Neuronal stem cell (in vitro differentiated cells): ENCODE measurements around the gene ESPN.

Experiments used
- DNase-seq: peaks from one replicate; pipeline ENCODE4 v3.0.0-alpha.2; 2013; ENCODE audit warnings: low spot score
- H2AFZ ChIP-seq: one replicate; pipeline ENCODE4 v1.6.1; 2013; ENCODE audit warnings: mild to moderate bottlenecking, low read length, inconsistent platforms
- H2AK5ac ChIP-seq: 2 replicates; pipeline ENCODE4 v1.6.1; 2013; ENCODE audit warnings: low read depth, mild to moderate bottlenecking, inconsistent platforms, low read length, moderate library complexity, mixed read lengths
- H2BK120ac ChIP-seq: 2 replicates; pipeline ENCODE4 v1.6.1; 2013; ENCODE audit warnings: low read depth, mild to moderate bottlenecking, inconsistent platforms, low read length, moderate library complexity, mixed read lengths
- H2BK12ac ChIP-seq: one replicate; pipeline ENCODE4 v1.6.1; 2013; ENCODE audit warnings: low read length, inconsistent platforms
- H2BK15ac ChIP-seq: 2 replicates; pipeline ENCODE4 v1.6.1; 2013; ENCODE audit warnings: mild to moderate bottlenecking, low read length, inconsistent platforms, mixed read lengths
- H2BK5ac ChIP-seq: one replicate; pipeline ENCODE4 v1.6.1; 2013; ENCODE audit warnings: inconsistent platforms, mild to moderate bottlenecking, low read length, moderate library complexity
- H3K14ac ChIP-seq: one replicate; pipeline ENCODE4 v1.6.1; 2013; ENCODE audit warnings: low read length, inconsistent platforms
- H3K18ac ChIP-seq: 2 replicates; pipeline ENCODE4 v1.6.1; 2013; ENCODE audit warnings: low read length, inconsistent platforms
- H3K23ac ChIP-seq: 2 replicates; pipeline ENCODE4 v1.6.1; 2013; ENCODE audit warnings: low read depth, mild to moderate bottlenecking, mixed read lengths, low read length, inconsistent platforms; ENCODE audit not compliant: poor library complexity
- H3K27ac ChIP-seq: replicated peaks from 3 replicates; pipeline ENCODE4 v1.5.1; 2013; ENCODE audit warnings: low read length, inconsistent platforms
- H3K27me3 ChIP-seq, 3 experiments: 2 replicates each; pipeline ENCODE4 v1.6.1; 2013; ENCODE audit warnings: low read length in 3 of 3, mild to moderate bottlenecking in 2 of 3, inconsistent platforms in 1 of 3, low read depth in 1 of 3, mixed read lengths in 1 of 3, moderate library complexity in 1 of 3; ENCODE audit not compliant: control insufficient read depth in 3 of 3, insufficient read depth in 3 of 3
- H3K36me3 ChIP-seq, 2 donors: replicated peaks in 1 of 2; 2 replicates each; pipeline ENCODE4 v1.6.1; 2013; ENCODE audit warnings: low read length in 2 of 2; ENCODE audit not compliant: control insufficient read depth in 2 of 2, insufficient read depth in 2 of 2
- H3K4ac ChIP-seq: 2 replicates; pipeline ENCODE4 v1.6.1; 2013; ENCODE audit warnings: inconsistent platforms, mild to moderate bottlenecking, low read length, moderate library complexity
- H3K4me1 ChIP-seq, 2 donors: 1 replicate in 1 of 2; 2 replicates in 1 of 2; pipeline ENCODE4 v1.6.1; 2013; ENCODE audit warnings: low read length in 2 of 2, low read depth in 1 of 2; ENCODE audit not compliant: control insufficient read depth in 2 of 2, insufficient read depth in 1 of 2
- H3K4me2 ChIP-seq: one replicate; pipeline ENCODE4 v1.6.1; 2013; ENCODE audit warnings: mild to moderate bottlenecking, low read length, inconsistent platforms; ENCODE audit not compliant: insufficient read depth, poor library complexity, severe bottlenecking
- H3K4me3 ChIP-seq, 2 donors: 2 replicates each; pipeline ENCODE4 v1.5.1; 2013; ENCODE audit warnings: low read length in 2 of 2, mild to moderate bottlenecking in 2 of 2, inconsistent platforms in 1 of 2, moderate library complexity in 1 of 2
- H3K79me1 ChIP-seq: one replicate; pipeline ENCODE4 v1.6.1; 2013; ENCODE audit warnings: low read depth, mild to moderate bottlenecking, inconsistent platforms, low read length, moderate library complexity
- H3K9ac ChIP-seq: one replicate; pipeline ENCODE4 v1.6.1; 2013; ENCODE audit warnings: mild to moderate bottlenecking, low read depth, low read length, inconsistent platforms; ENCODE audit not compliant: poor library complexity
- H3K9me3 ChIP-seq, 2 donors: replicated peaks in 1 of 2; 2 replicates each; pipeline versions ENCODE3 to v1.6.1; 2013; ENCODE audit warnings: low read length in 2 of 2, mild to moderate bottlenecking in 2 of 2, inconsistent platforms in 1 of 2, low read depth in 1 of 2, mixed read lengths in 1 of 2, moderate library complexity in 1 of 2; ENCODE audit not compliant: control insufficient read depth in 2 of 2, insufficient read depth in 1 of 2
- H4K8ac ChIP-seq: one replicate; pipeline ENCODE4 v1.6.1; 2013; ENCODE audit warnings: low read depth, mild to moderate bottlenecking, inconsistent platforms, low read length, moderate library complexity
- H4K91ac ChIP-seq: one replicate; pipeline ENCODE4 v1.6.1; 2013; ENCODE audit warnings: low read length, low read depth, mild to moderate bottlenecking, inconsistent platforms; ENCODE audit not compliant: poor library complexity
- WGBS, 2 donors: extraction: QIAGEN DNeasy Blood & Tissue Kit; methylation state at CpG; one replicate each; pipeline ENCODE4 v1.1.7; 2013; ENCODE audit warnings: missing lambda C conversion rate in 2 of 2, mixed read lengths in 1 of 2; ENCODE audit not compliant: insufficient read length in 2 of 2, insufficient replicate concordance in 1 of 2; ENCODE audit errors: extremely low coverage in 2 of 2; 5-methylcytosine and 5-hydroxymethylcytosine counted together

Gene ESPN

DNA sequence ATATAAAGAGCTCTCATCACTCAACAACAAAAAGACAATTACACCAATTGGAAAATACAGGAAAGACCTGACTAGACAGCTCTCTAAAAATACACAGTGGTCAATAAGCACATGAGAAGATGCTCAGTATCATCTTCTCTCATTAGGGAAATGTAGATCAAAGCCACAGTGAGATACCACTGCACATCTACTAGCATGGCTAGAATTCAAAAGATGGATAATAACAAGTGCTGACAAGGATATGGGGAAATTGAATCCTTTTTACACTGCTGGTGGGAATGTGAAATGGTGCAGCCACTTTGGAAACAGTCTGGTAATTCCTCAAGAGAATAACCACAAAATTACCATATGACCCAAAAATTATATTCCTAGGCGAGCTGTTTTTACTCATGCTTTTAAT is 40.4 kb upstream of the ESPN start:
- no peak overlapping the region for H4K91ac ChIP-seq
- no peak overlapping the region for H4K8ac ChIP-seq
- no peaks in the 10 kb centered on the region for H3K36me3 ChIP-seq
- H3K4me3 ChIP-seq, result no peak overlapping the region
- H2BK120ac ChIP-seq, result no peak overlapping the region
- WGBS, 2 donors, result no CpG with 5 or more reads among the region's 1 CpG
- H3K9ac ChIP-seq, result no peak overlapping the region
- peaks cover 12% of the 10 kb centered on the region for H3K79me1 ChIP-seq
- no peak overlapping the region for H2AK5ac ChIP-seq
- no peak for DNase-seq
- no peak overlapping the region for H3K18ac ChIP-seq
- H3K9me3 ChIP-seq, result peaks cover 0 to 18% of the 10 kb centered on the region in 2 donors
- H3K4me1 ChIP-seq, result peaks cover 10 to 16% of the 10 kb centered on the region in 2 donors
- H2BK15ac ChIP-seq, result no peak overlapping the region
- no peak overlapping the region for H3K23ac ChIP-seq
- H2BK12ac ChIP-seq, result no peak overlapping the region
- H3K27ac ChIP-seq, result no peak overlapping the region
- no peak overlapping the region for H3K4ac ChIP-seq
- H3K4me2 ChIP-seq, result no peak overlapping the region
- no peak overlapping the region for H3K14ac ChIP-seq
- H3K27me3 ChIP-seq, result no peaks in the 10 kb centered on the region
- no peak overlapping the region for H2AFZ ChIP-seq
- no peak overlapping the region for H2BK5ac ChIP-seq

DNA sequence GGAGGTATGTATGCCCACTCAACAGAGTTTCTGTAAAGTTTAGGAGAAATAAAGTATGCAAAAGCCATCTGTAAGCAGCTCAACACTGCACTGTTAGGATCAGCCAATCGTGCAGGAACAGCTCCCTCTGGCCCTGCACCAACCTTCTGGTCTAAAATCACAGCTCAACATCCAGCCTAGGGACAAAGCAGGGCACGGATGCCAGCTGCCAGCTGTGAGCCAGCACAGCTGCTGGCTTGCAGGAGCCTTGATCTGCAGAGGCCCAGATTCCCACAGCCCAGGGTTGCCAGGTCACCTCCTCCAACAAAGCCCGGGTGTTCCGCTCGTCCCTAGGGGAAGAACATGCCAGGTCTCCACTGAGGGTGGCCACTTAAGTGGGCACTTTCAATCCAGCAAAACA is 39.6 kb upstream of the ESPN start:
- peaks cover 10 to 17% of the 10 kb centered on the region in 2 donors for H3K4me1 ChIP-seq
- no peak overlapping the region for H3K4me3 ChIP-seq
- peak overlapping the region; percentile 95 for H3K18ac ChIP-seq
- no peaks in the 10 kb centered on the region for H3K27me3 ChIP-seq
- WGBS, 2 donors, result no CpG with 5 or more reads among the region's 5 CpGs
- peaks cover 16% of the 10 kb centered on the region for H3K79me1 ChIP-seq
- no peak overlapping the region for H2BK15ac ChIP-seq
- H2BK5ac ChIP-seq, result peak overlapping the region; percentile 88
- peak overlapping the region; percentile 74 for H3K9ac ChIP-seq
- DNase-seq, result no peak
- H4K8ac ChIP-seq, result no peak overlapping the region
- peak overlapping the region; percentile 67 for H3K4ac ChIP-seq
- H3K9me3 ChIP-seq, result peaks cover 0 to 14% of the 10 kb centered on the region in 2 donors
- H3K14ac ChIP-seq, result no peak overlapping the region
- peaks cover 3 to 4% of the 10 kb centered on the region in 2 donors for H3K36me3 ChIP-seq
- no peak overlapping the region for H2BK12ac ChIP-seq
- H2AK5ac ChIP-seq, result peak overlapping the region; percentile 99
- H2BK120ac ChIP-seq, result peak overlapping the region; percentile 68
- no peak overlapping the region for H3K23ac ChIP-seq
- no peak overlapping the region for H3K4me2 ChIP-seq
- H4K91ac ChIP-seq, result no peak overlapping the region
- H2AFZ ChIP-seq, result no peak overlapping the region
- no peak overlapping the region for H3K27ac ChIP-seq

DNA sequence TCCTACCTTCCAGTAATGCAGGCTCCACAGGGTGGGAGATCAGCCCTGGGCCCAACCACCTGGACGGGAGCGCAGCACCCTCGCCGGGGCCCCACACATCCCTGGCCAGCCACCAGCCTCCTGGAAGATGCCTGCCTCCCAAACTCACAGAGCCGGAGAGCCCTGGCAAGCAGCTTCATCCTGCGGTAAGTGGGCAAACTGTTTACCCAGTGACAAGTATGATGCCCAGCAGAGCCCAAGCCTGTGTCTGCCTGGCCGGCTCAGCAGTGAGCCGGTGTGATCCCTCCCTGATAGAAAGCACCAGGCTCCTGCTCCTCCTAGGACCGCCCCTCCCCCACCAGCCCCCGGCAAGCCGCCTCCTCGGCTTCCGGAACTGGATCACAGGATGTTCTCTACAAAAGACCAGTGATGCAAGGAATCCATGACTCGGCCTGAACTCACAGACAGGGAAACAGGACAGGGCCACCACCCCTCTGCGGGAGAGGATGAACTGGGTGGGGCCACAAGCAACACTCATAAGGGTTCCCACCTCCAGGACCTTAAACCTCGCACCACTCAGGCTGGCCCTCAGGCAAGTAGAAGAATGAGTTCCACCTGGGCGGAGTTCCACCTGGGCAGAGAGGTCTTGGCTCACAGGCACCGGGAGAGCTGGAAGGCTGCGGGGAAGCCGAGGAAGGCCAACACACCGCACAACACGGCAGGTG is 38.9 kb upstream of the ESPN start:
- peak overlapping the region; percentile 67 for H2BK15ac ChIP-seq
- peak overlapping the region; percentile 89 for H3K23ac ChIP-seq
- peak overlapping the region; percentile 67 for H3K4ac ChIP-seq
- H2BK5ac ChIP-seq, result peak overlapping the region; percentile 88
- H2AFZ ChIP-seq, result peak overlapping the region; percentile 59
- H4K91ac ChIP-seq, result no peak overlapping the region
- peaks cover 10 to 18% of the 10 kb centered on the region in 2 donors for H3K4me1 ChIP-seq
- H2AK5ac ChIP-seq, result peak overlapping the region; percentile 99
- H3K9me3 ChIP-seq, result peaks cover 0 to 8% of the 10 kb centered on the region in 2 donors
- no peak for DNase-seq
- peak overlapping the region; percentile 63 for H2BK12ac ChIP-seq
- H3K4me2 ChIP-seq, result peak overlapping the region; percentile 31
- peaks cover 19% of the 10 kb centered on the region for H3K79me1 ChIP-seq
- peak overlapping the region; percentile 68 for H2BK120ac ChIP-seq
- H3K27ac ChIP-seq, result peak overlapping the region; percentile 69
- H3K36me3 ChIP-seq, result peaks cover 4 to 6% of the 10 kb centered on the region in 2 donors
- peak overlapping the region; percentile 71 for H3K14ac ChIP-seq
- no peaks in the 10 kb centered on the region for H3K27me3 ChIP-seq
- peak overlapping the region; percentile 74 for H3K9ac ChIP-seq
- no peak overlapping the region for H3K4me3 ChIP-seq
- H3K18ac ChIP-seq, result peak overlapping the region; percentile 95
- WGBS, 2 donors, result no CpG with 5 or more reads among the region's 22 CpGs
- peak overlapping the region; percentile 29 for H4K8ac ChIP-seq

DNA sequence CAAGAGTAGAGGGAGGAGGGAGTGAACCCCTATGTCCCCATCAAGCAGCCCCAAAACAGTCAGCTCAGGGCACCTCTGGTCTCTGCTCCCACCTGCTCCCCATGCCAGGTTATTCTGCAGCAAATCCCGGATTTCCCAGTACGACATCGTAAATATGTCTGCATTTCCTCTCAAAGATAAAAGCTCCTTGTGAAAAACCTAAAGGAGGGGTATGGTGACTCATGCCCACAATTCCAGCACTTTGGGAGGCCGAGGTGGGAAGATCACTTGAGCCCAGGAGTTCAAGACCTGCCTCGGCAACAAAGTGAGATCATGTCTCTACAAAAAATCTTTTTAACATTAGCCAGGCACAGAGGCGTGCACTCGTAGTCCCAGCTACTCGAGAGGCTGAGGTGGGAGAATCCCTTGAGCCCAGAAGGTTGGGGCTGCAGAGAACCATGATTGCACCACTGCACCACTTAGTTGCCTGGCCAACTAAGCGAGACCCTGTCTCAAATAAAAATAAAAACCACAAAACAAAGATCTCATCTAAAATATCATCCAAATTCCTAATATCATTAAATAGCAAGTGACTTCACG is 38.1 kb upstream of the ESPN start:
- Histone ChIP-seq H3K27me3 (no peaks in the 10 kb centered on the region), H3K9ac (no peak overlapping the region), H4K8ac (no peak overlapping the region), H3K4ac (no peak overlapping the region), H3K23ac (no peak overlapping the region), H3K4me2 (no peak overlapping the region), H2AK5ac (peak overlapping the region; percentile 99), H3K9me3 (peaks cover 0 to 7% of the 10 kb centered on the region in 2 donors), H2BK120ac (peak overlapping the region; percentile 68), H3K4me3 (no peak overlapping the region), H2AFZ (no peak overlapping the region), H3K79me1 (peaks cover 19% of the 10 kb centered on the region), H4K91ac (no peak overlapping the region), H3K18ac (peak overlapping the region; percentile 95), H3K14ac (no peak overlapping the region), H2BK5ac (no peak overlapping the region), H3K4me1 (peaks cover 10 to 18% of the 10 kb centered on the region in 2 donors), H2BK15ac (no peak overlapping the region), H3K36me3 (peaks cover 4 to 6% of the 10 kb centered on the region in 2 donors), H2BK12ac (no peak overlapping the region), H3K27ac (peak overlapping the region; percentile 28)
- DNase-seq, result no peak
- no CpG with 5 or more reads among the region's 10 CpGs for WGBS, 2 donors
